K562 (cell line): ENCODE measurements around the gene RTN4. TPM values are rescaled to one million over a fixed set of nuclear protein-coding genes. Genes with fewer than 3 reads are reported as not detected.
A peak's percentile ranks its signal among the peaks of the same experiment; 100 is the strongest.

Experiments used
- ARID2 ChIP-seq: fragments of 450-650 bp; IDR thresholded peaks from 2 replicates; pipeline ENCODE4 v1.6.1; 2017; ENCODE audit warnings: antibody characterized with exemption, mild to moderate bottlenecking
- ARID3A ChIP-seq: IDR thresholded peaks from 2 replicates; pipeline ENCODE4 v1.6.1; 2012; ENCODE audit warnings: low read depth, low read length, improper control_type of control experiment, borderline replicate concordance
- ELK3 ChIP-seq: fragments of 450-650 bp; formaldehyde crosslinking; IDR thresholded peaks from 2 replicates; pipeline ENCODE4 v1.4.0; 2020; ENCODE audit warnings: mild to moderate bottlenecking
- FOXP4 ChIP-seq: sonication (generic); formaldehyde crosslinking; IDR thresholded peaks from 2 replicates; pipeline ENCODE4 v1.8.0; 2022; ENCODE audit warnings: mild to moderate bottlenecking, missing genetic modification reagents, borderline replicate concordance
- GABPA ChIP-seq: fragments of 200-800 bp; sonication (Bioruptor generic); conservative IDR thresholded peaks from 2 replicates; pipeline ENCODE4 v1.6.1; 2016; ENCODE audit warnings: low read depth, missing genetic modification characterization, missing compliant biosample characterization
- GABPB1 ChIP-seq: sonication (generic); formaldehyde crosslinking; IDR thresholded peaks from 2 replicates; pipeline ENCODE4 v1.8.0; 2022; ENCODE audit warnings: mild to moderate bottlenecking, missing genetic modification reagents
- LARP7 ChIP-seq: fragments of 450-650 bp; IDR thresholded peaks from 2 replicates; pipeline ENCODE4 v1.6.1; 2016
- NFE2 ChIP-seq: IDR thresholded peaks from 2 replicates; pipeline ENCODE4 v1.6.1; 2014; ENCODE audit warnings: antibody characterized with exemption, low read depth
- NFE2L1 ChIP-seq: fragments of 450-650 bp; IDR thresholded peaks from 2 replicates; pipeline ENCODE4 v1.6.1; 2016; ENCODE audit warnings: missing genetic modification characterization, low read depth, mild to moderate bottlenecking, missing compliant biosample characterization, moderate library complexity, borderline replicate concordance
- POLR2G ChIP-seq: fragments of 200-400 bp; formaldehyde crosslinking; IDR thresholded peaks from 2 replicates; pipeline ENCODE4 v1.6.1; 2017; ENCODE audit warnings: low read depth, mild to moderate bottlenecking, antibody characterized with exemption, low read length, moderate library complexity
- POLR2H ChIP-seq: IDR thresholded peaks from 2 replicates; pipeline ENCODE4 v1.6.1; 2016; ENCODE audit warnings: missing genetic modification characterization, low read depth, mild to moderate bottlenecking, control low read depth, missing compliant biosample characterization, moderate library complexity
- POLR3A ChIP-seq: IDR thresholded peaks from 2 replicates; pipeline ENCODE4 v1.6.1; 2011; ENCODE audit warnings: borderline replicate concordance, mild to moderate bottlenecking, moderate library complexity; ENCODE audit not compliant: insufficient read length, insufficient read depth; ENCODE audit errors: extremely low read depth
- POLR3G ChIP-seq: IDR thresholded peaks from 2 replicates; pipeline ENCODE4 v1.6.1; 2011; ENCODE audit not compliant: insufficient read length, insufficient replicate concordance; ENCODE audit errors: extremely low read depth
- PYGO2 ChIP-seq: fragments of 450-650 bp; IDR thresholded peaks from 2 replicates; pipeline ENCODE4 v1.6.1; 2016; ENCODE audit warnings: mild to moderate bottlenecking, missing genetic modification characterization, moderate library complexity, missing compliant biosample characterization
- RAD21 ChIP-seq, 2 experiments: fragments of 250-450 bp in 1 of 2; fragments of 450-650 bp in 1 of 2; sonication (Bioruptor Pico) in 1 of 2; formaldehyde crosslinking in 1 of 2; IDR thresholded peaks in 1 of 2; conservative IDR thresholded peaks in 1 of 2; 2 replicates each; pipeline versions ENCODE4 v1.4.0 to v1.8.0; 2020 to 2022; ENCODE audit warnings: mild to moderate bottlenecking in 2 of 2, moderate library complexity in 1 of 2
- SMAD4 ChIP-seq: fragments of 250-450 bp; sonication (Bioruptor Pico); conservative IDR thresholded peaks from 2 replicates; pipeline ENCODE4 v1.8.0; 2021; ENCODE audit warnings: inconsistent platforms, mild to moderate bottlenecking, moderate library complexity
- SMARCE1 ChIP-seq: fragments of 450-650 bp; IDR thresholded peaks from 2 replicates; pipeline ENCODE4 v1.7.1; 2016; ENCODE audit warnings: mild to moderate bottlenecking
- SPI1 ChIP-seq: IDR thresholded peaks from 2 replicates; pipeline ENCODE4 v1.6.1; 2011; ENCODE audit warnings: low read depth, low read length, control low read depth, borderline replicate concordance
- SRSF7 ChIP-seq: fragments of 200-400 bp; formaldehyde crosslinking; optimal IDR thresholded peaks from 2 replicates; pipeline ENCODE3; 2017; ENCODE audit warnings: mild to moderate bottlenecking, low read depth, low read length
- XRCC5 ChIP-seq: fragments of 200-400 bp; formaldehyde crosslinking; IDR thresholded peaks from 2 replicates; pipeline ENCODE4 v1.6.1; 2017; ENCODE audit warnings: low read depth, mild to moderate bottlenecking, low read length
- ZBTB12 ChIP-seq: fragments of 250-450 bp; sonication (Bioruptor Pico); IDR thresholded peaks from 2 replicates; pipeline ENCODE4 v1.4.0; 2020
- ZBTB17 ChIP-seq: fragments of 450-650 bp; formaldehyde crosslinking; IDR thresholded peaks from 2 replicates; pipeline ENCODE4 v1.4.0; 2020; ENCODE audit warnings: mild to moderate bottlenecking
- ZNF699 ChIP-seq: fragments of 250-450 bp; sonication (Bioruptor Pico); IDR thresholded peaks from 2 replicates; pipeline ENCODE4 v1.8.0; 2021; ENCODE audit warnings: mild to moderate bottlenecking, moderate library complexity; ENCODE audit not compliant: insufficient replicate concordance
- polyA plus RNA-seq, 8 experiments: library from polyadenylated mRNA; depleted of rRNA in 4 of 8; stranded (reverse) in 5 of 8; unstranded in 3 of 8; fragments of >200 nt; fragmentation: Nextera tagmentation in 2 of 8; fragmentation: Illumina TruSeq in 1 of 8; extraction: Ambion mirVana in 2 of 8; extraction: Trizol in 1 of 8; gene quantifications; 2 replicates each; pipeline versions ENCODE4 v1.2.1 to v1.2.3, GENCODE V29; 2011 to 2014; ENCODE audit warnings: inconsistent platforms in 1 of 8, missing spikeins in 1 of 8
- total RNA-seq, 7 experiments: library from RNA; depleted of rRNA in 6 of 7; stranded (reverse); fragments of >200 nt in 6 of 7; fragmentation: Illumina TruSeq in 2 of 7; extraction: Trizol in 2 of 7; gene quantifications; 2 replicates each; pipeline versions ENCODE4 v1.2.1 to v1.2.3, GENCODE V29; 2011 to 2021; ENCODE audit warnings: low replicate concordance in 1 of 7

RTN4 gene
- total and polyA plus RNA-seq, 9 of the 15 experiments (the other 6 are each of a cell fraction or from before 2014, with no cell fraction given): 73.0 to 248 (median 116) TPM

GRCh38 chr2:55019526-55020258 lies 30.6 kb downstream of the RTN4 start (continued):
- no peak for TF ChIP-seq ZBTB12 (CRISPR knock-in tag)
- TF ChIP-seq POLR2G: peak; percentile 11; the same call in 1 of the 2 replicates
- TF ChIP-seq POLR3A: no peak
- no peak for TF ChIP-seq NFE2
- TF ChIP-seq ZBTB17 (CRISPR knock-in tag): no peak
- TF ChIP-seq FOXP4 (CRISPR knock-in tag): no peak
- no peak for TF ChIP-seq SMAD4
- no peak for TF ChIP-seq POLR3G
- no peak for TF ChIP-seq ELK3 (CRISPR knock-in tag)
- TF ChIP-seq ARID2: no peak
- TF ChIP-seq GABPB1: no peak
- TF ChIP-seq NFE2L1 (tag): no peak
- no peak for TF ChIP-seq SRSF7
- no peak for TF ChIP-seq PYGO2 (tag)
- TF ChIP-seq ARID3A: no peak
- TF ChIP-seq SPI1: peak; percentile 91
- TF ChIP-seq XRCC5: no peak
- TF ChIP-seq ZNF699 (CRISPR knock-in tag): no peak
- no peak for TF ChIP-seq GABPA (tag)
- no peak for TF ChIP-seq RAD21 (CRISPR knock-in tag; conservative IDR thresholded peaks at IDR 0.05 in 1 of 2, IDR thresholded peaks at IDR 0.05 in 1 of 2)
- TF ChIP-seq POLR2H: peak; percentile 43
- TF ChIP-seq SMARCE1: peak; percentile 21; the same call in 1 of the 2 replicates
- TF ChIP-seq LARP7: no peak
